Stomach (tissue), 9 donors: ENCODE measurements around the gene CHN1. TPM values are rescaled to one million over a fixed set of nuclear protein-coding genes. Genes with fewer than 3 reads are reported as not detected.

ENCODE experiments used
- DNase-seq, 2 donors: peaks; one replicate each; pipeline versions ENCODE4 v3.0.0 to v3.0.0-alpha.2; 2013 to 2019
- H3K27ac ChIP-seq, 5 donors: fragments of 200-600 bp in 4 of 5; sonication (generic) in 4 of 5; one replicate each; pipeline ENCODE4 v1.5.1; 2013 to 2019; ENCODE audit warnings: mild to moderate bottlenecking in 1 of 5, moderate library complexity in 1 of 5
- H3K27me3 ChIP-seq, 3 donors: fragments of 200-600 bp; sonication (generic); one replicate each; pipeline ENCODE4 v1.5.1; 2017 to 2019; ENCODE audit warnings: mixed run types in 1 of 3
- H3K36me3 ChIP-seq, 4 donors: fragments of 200-600 bp; sonication (generic); 1 replicate in 3 of 4; 2 replicates in 1 of 4; pipeline ENCODE4 v1.5.1; 2016 to 2019
- H3K4me1 ChIP-seq, 4 donors: fragments of 200-600 bp; sonication (generic); one replicate each; pipeline ENCODE4 v1.5.1; 2016 to 2019
- H3K4me3 ChIP-seq, 4 donors: fragments of 200-600 bp; sonication (generic) in 3 of 4; one replicate each; pipeline ENCODE4 v1.5.1; 2016 to 2019; ENCODE audit warnings: mild to moderate bottlenecking in 1 of 4
- H3K9me3 ChIP-seq, 4 donors: fragments of 200-600 bp; sonication (generic); one replicate each; pipeline ENCODE4 v1.5.1; 2016 to 2019
- EP300 ChIP-seq: sonication (generic); formaldehyde crosslinking; IDR thresholded peaks from one replicate; pipeline ENCODE4 v1.6.1; 2017; ENCODE audit warnings: antibody characterized with exemption
- POLR2A ChIP-seq, 4 donors: fragments of 450-650 bp; IDR thresholded peaks; one replicate each; pipeline ENCODE4 v1.6.1; 2016; ENCODE audit warnings: antibody characterized with exemption in 4 of 4, control low read depth in 2 of 4, mild to moderate bottlenecking in 1 of 4, moderate library complexity in 1 of 4
- POLR2AphosphoS5 ChIP-seq, 3 donors: sonication (generic); formaldehyde crosslinking; IDR thresholded peaks; one replicate each; pipeline ENCODE4 v1.6.1; 2016; ENCODE audit warnings: antibody characterized with exemption in 3 of 3
- WGBS, 5 donors: extraction: QIAGEN DNeasy Blood & Tissue Kit in 3 of 5; methylation state at CpG; one replicate each; pipeline versions ENCODE4 v1.1.5 to v1.1.7; 2013 to 2018; 5-methylcytosine and 5-hydroxymethylcytosine counted together
- intact Hi-C: fragments of 100-400 bp; cut with DNase I; formaldehyde crosslinking; loops from one replicate; pipeline ENCODE4 v1.15.1; 2023; ENCODE audit warnings: low total_unique reads
- polyA plus RNA-seq, 3 donors: library from polyadenylated mRNA; stranded (reverse); fragments of 200-250 nt; gene quantifications; one replicate each; pipeline ENCODE4 v1.2.3, GENCODE V29; 2013
- total RNA-seq, 5 donors: library from RNA; depleted of rRNA; stranded (reverse); fragments of >200 nt; gene quantifications; one replicate each; pipeline versions ENCODE4 v1.1.0 to v1.2.3, GENCODE V29; 2014 to 2016
- TF ChIP-seq, protein P1 (sequence below), 7 experiments: fragments of 450-650 bp in 4 of 7; fragments of 200-600 bp in 3 of 7; sonication (generic) in 3 of 7; IDR thresholded peaks; one replicate each; pipeline ENCODE4 v1.5.1; 2016 to 2019; ENCODE audit warnings: antibody characterized with exemption in 7 of 7, control low read depth in 2 of 7, mild to moderate bottlenecking in 1 of 7
- donor health status: healthy with polysubstance abuse.
- donor health status: Bipolar disorder and iron deficiency.
- donor health status: healthy.

The CHN1 gene
- total and polyA plus RNA-seq, 8 donors, result 2.3 to 50.9 (median 12.2) TPM; not detected in 1

- Histone ChIP-seq H3K27me3 (peaks cover 0 to 56% (median 16%) of the 10 kb centered on the region in 3 donors), H3K27ac (peak overlapping the region in 2 of 5 donors; percentile 7 to 15), H3K36me3 (no peaks in the 10 kb centered on the region), H3K4me1 (peaks cover 3 to 25% (median 15%) of the 10 kb centered on the region in 4 donors), H3K4me3 (no peak overlapping the region), H3K9me3 (no peaks in the 10 kb centered on the region)
- DNase-seq, result no peak
- TF ChIP-seq POLR2A (IDR thresholded peaks at IDR 0.05), result no peak
- no peak for TF ChIP-seq EP300
- TF ChIP-seq, protein P1, sequence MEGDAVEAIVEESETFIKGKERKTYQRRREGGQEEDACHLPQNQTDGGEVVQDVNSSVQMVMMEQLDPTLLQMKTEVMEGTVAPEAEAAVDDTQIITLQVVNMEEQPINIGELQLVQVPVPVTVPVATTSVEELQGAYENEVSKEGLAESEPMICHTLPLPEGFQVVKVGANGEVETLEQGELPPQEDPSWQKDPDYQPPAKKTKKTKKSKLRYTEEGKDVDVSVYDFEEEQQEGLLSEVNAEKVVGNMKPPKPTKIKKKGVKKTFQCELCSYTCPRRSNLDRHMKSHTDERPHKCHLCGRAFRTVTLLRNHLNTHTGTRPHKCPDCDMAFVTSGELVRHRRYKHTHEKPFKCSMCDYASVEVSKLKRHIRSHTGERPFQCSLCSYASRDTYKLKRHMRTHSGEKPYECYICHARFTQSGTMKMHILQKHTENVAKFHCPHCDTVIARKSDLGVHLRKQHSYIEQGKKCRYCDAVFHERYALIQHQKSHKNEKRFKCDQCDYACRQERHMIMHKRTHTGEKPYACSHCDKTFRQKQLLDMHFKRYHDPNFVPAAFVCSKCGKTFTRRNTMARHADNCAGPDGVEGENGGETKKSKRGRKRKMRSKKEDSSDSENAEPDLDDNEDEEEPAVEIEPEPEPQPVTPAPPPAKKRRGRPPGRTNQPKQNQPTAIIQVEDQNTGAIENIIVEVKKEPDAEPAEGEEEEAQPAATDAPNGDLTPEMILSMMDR (IDR thresholded peaks at IDR 0.05), result no peak
- no peak for TF ChIP-seq POLR2AphosphoS5 (IDR thresholded peaks at IDR 0.05)
- intact Hi-C loops, result no loop called here
- 71 to 88% (median 74%) methylated on average over 3 of the region's 3 CpGs for WGBS, 5 donors
These were observed 2.3 kb upstream of the CHN1 start for GRCh38 chr2:175007510-175007909.

- H3K9me3 ChIP-seq, result no peaks in the 10 kb centered on the region
- peaks cover 0 to 62% (median 16%) of the 10 kb centered on the region in 3 donors for H3K27me3 ChIP-seq
- TF ChIP-seq EP300 (no peak), POLR2A (IDR thresholded peaks at IDR 0.05) (no peak), POLR2AphosphoS5 (IDR thresholded peaks at IDR 0.05) (no peak)
- TF ChIP-seq, protein P1 (IDR thresholded peaks at IDR 0.05), result no peak
- no peak overlapping the region for H3K4me3 ChIP-seq
- no peak overlapping the region for H3K27ac ChIP-seq
- WGBS, 5 donors, result 79 to 84% (median 81%) methylated on average over 2 of the region's 2 CpGs
- H3K4me1 ChIP-seq, result peaks cover 3 to 25% (median 15%) of the 10 kb centered on the region in 4 donors
- DNase-seq, result no peak
- no peaks in the 10 kb centered on the region for H3K36me3 ChIP-seq
- intact Hi-C loops, result no loop called here
These were observed 1.1 kb upstream of the CHN1 start for GRCh38 chr2:175006281-175006680.

- Histone ChIP-seq H3K9me3 (no peaks in the 10 kb centered on the region), H3K4me3 (peak overlapping the region; percentile 77 to 89 (median 80)), H3K36me3 (no peaks in the 10 kb centered on the region), H3K27me3 (peaks cover 0 to 62% (median 16%) of the 10 kb centered on the region in 3 donors), H3K27ac (peak overlapping the region; percentile 69 to 89 (median 85)), H3K4me1 (peaks cover 3 to 23% (median 15%) of the 10 kb centered on the region in 4 donors)
- WGBS, 5 donors, result 32 to 36% (median 33%) methylated on average over 9 of the region's 9 CpGs
- DNase-seq, result no peak
- intact Hi-C loops, result no loop called here
- TF ChIP-seq POLR2AphosphoS5 (IDR thresholded peaks at IDR 0.05) (no peak), EP300 (no peak), POLR2A (IDR thresholded peaks at IDR 0.05) (no peak)
- TF ChIP-seq, protein P1 (IDR thresholded peaks at IDR 0.05), result no peak
These were observed 618 bp upstream of the CHN1 start for GRCh38 chr2:175005733-175006264.

GRCh38 chr2:175004730-175004979 is 526 bp downstream of the CHN1 start:
- Histone ChIP-seq H3K27ac (peak overlapping the region; percentile 69 to 89 (median 85)), H3K36me3 (no peaks in the 10 kb centered on the region), H3K4me1 (peaks cover 3 to 21% (median 15%) of the 10 kb centered on the region in 4 donors), H3K4me3 (peak overlapping the region; percentile 77 to 89 (median 80)), H3K27me3 (peaks cover 0 to 62% (median 16%) of the 10 kb centered on the region in 3 donors), H3K9me3 (no peaks in the 10 kb centered on the region)
- intact Hi-C loops, result no loop called here
- 0 to 4% (median 1%) methylated on average over 2 to 32 of the region's 32 CpGs for WGBS, 5 donors
- TF ChIP-seq, protein P1 (IDR thresholded peaks at IDR 0.05), result no peak
- TF ChIP-seq POLR2AphosphoS5 (IDR thresholded peaks at IDR 0.05) (no peak), POLR2A (IDR thresholded peaks at IDR 0.05) (no peak), EP300 (no peak)
- DNase-seq, result no peak
